LNCaP clone FGC (cell line): ENCODE results near the gene EDAR.

Source experiments
- DNase-seq: peaks from one replicate; pipeline ENCODE4 v3.0.0-alpha.2; 2011; ENCODE audit warnings: low read depth
- H3K4me3 ChIP-seq: 2 replicates; pipeline ENCODE4 v1.5.1; 2011; ENCODE audit warnings: mild to moderate bottlenecking, low read depth, low read length, control low read depth
- CTCF ChIP-seq: IDR thresholded peaks from 2 replicates; pipeline ENCODE4 v1.5.1; 2012; ENCODE audit warnings: mild to moderate bottlenecking; ENCODE audit not compliant: control insufficient read depth, insufficient read depth; ENCODE audit errors: extremely low read depth

EDAR gene

GRCh38 chr2:108922141-108922915 is 66.7 kb downstream of the EDAR start:
- no peak for DNase-seq
- TF ChIP-seq CTCF = no peak
- H3K4me3 ChIP-seq = no peak overlapping the region

GRCh38 chr2:108921096-108922030 is 67.7 kb downstream of the EDAR start:
- TF ChIP-seq CTCF = no peak
- DNase-seq = no peak
- H3K4me3 ChIP-seq = no peak overlapping the region

- no peak overlapping the region for H3K4me3 ChIP-seq
- no peak for DNase-seq
- no peak for TF ChIP-seq CTCF
These were observed 68.3 kb downstream of the EDAR start for GRCh38 chr2:108920686-108921085.

GRCh38 chr2:108919571-108920373 is 69.2 kb downstream of the EDAR start:
- TF ChIP-seq CTCF = no peak
- no peak for DNase-seq
- no peak overlapping the region for H3K4me3 ChIP-seq

GRCh38 chr2:108918941-108919341 is 70.1 kb downstream of the EDAR start:
- no peak for DNase-seq
- no peak overlapping the region for H3K4me3 ChIP-seq
- TF ChIP-seq CTCF = no peak

- no peak overlapping the region for H3K4me3 ChIP-seq
- no peak for TF ChIP-seq CTCF
- no peak for DNase-seq
These were observed 70.7 kb downstream of the EDAR start for GRCh38 chr2:108918156-108918874.
